HTERT RPE-1 (cell line): ENCODE measurements around the gene PGM3.

Source experiments
- in situ Hi-C: fragments of 300-500 bp; cut with MboI; formaldehyde crosslinking; loops from 4 replicates; pipeline ENCODE4 v1.14.3; 2020; ENCODE audit warnings: low sequenced_read_pairs

PGM3 gene

GRCh38 chr6:83124553-83124952, 68.5 kb downstream of the PGM3 start:
- in situ Hi-C loops = no loop called here

- in situ Hi-C loops = no loop called here
Observed at GRCh38 chr6:83119742-83120300, 73.2 kb downstream of the PGM3 start.

- in situ Hi-C loops = no loop called here
Observed at GRCh38 chr6:83117802-83118201, 75.3 kb downstream of the PGM3 start.
